ENCODE data around the gene DYRK1A.

DYRK1A gene

DNA sequence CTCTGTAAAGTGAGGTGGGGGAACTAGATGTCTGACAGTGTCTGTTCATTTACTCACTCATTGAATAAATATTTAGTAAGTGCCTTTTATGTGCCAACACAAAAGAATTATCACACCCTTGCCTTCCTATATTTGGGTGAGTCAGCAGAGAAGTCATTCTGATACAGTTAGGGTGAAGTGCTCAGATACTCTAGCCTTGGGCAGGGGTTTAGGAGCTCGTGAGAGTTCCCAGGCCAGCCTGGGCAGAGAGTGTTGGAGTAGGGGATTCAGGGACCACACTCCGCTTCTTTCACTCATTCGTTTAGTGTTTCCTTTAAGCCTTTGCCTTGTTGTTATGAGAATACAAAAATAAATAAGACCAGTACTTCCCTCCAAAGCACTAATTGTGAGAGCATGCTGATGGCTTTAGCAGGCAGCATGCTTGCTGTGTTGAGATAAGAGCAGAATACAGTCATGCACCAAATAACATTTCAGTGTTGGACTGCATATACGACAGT, 83.9 kb downstream of the DYRK1A start:
- no peak for DNase-seq

- no peak for DNase-seq
Observed at GRCh38 chr21:37451446-37451845, 84.9 kb downstream of the DYRK1A start.

GRCh38 chr21:37452227-37452626, 85.7 kb downstream of the DYRK1A start:
- DNase-seq = no peak

GRCh38 chr21:37453350-37453749, 86.8 kb downstream of the DYRK1A start:
- DNase-seq = no peak

- no peak for DNase-seq
Observed at GRCh38 chr21:37454869-37455503, 88.4 kb downstream of the DYRK1A start.

- DNase-seq = no peak
Observed at GRCh38 chr21:37455504-37455911, 88.9 kb downstream of the DYRK1A start.

GRCh38 chr21:37458669-37459276, 92.2 kb downstream of the DYRK1A start:
- DNase-seq = no peak

- no peak for DNase-seq
Observed at GRCh38 chr21:37459575-37459974, 93.0 kb downstream of the DYRK1A start.

DNA sequence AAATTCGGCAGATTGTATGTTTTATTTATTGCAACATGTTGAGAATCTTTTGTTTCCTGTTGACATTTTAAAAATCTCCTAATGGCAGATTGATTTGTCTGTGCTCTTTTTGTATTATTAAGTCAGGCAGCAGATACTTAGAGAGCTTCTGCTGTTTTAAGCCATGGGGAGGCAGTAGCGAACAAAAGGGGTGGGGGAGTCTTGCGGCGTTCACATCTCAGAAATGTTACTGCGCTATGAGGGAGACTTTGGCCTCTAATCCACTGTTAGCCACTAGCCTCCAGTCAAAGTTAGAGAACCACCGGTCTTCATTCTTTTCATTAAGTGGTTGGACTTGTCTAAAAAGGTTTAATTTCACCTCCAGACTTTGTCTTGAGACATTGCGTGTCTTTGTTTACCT, 93.6 kb downstream of the DYRK1A start:
- DNase-seq = no peak

GRCh38 chr21:37461479-37461878, 94.9 kb downstream of the DYRK1A start:
- DNase-seq = no peak

- no peak for DNase-seq
Observed at GRCh38 chr21:37462087-37462861, 95.7 kb downstream of the DYRK1A start.

DNA sequence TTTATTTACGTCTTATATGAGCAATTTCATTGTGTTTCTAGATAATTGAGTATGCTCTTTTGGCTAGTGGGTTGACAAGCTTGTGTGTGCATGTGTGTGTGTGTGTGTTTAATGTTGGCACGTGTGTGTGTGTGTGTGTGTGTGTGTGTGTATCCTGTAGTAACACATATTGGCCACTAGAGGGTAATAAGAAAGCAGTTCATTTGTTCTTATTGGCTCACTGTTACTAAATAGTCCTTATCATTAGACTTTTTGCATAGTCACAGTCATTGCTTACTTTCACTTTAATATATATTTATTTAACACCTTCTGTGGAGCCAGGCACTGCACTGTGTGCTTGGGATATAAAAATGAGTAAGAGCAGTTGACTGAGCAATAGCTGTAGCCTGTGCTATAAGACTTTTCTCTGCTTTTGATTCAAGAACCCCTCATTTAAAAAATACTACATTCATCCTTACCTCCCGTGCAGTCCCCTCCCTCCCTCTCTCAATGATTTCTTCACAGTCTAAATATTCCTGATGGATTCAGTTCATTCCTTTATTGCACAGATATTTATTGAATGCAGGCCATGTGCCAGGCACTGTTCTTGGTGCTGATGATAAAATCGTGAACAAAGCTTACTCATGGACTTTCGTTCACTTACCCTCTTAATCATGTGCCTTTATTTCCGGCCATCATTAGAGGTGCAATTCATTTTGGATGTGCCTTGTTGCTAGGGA, 96.7 kb downstream of the DYRK1A start:
- no peak for DNase-seq

DNA sequence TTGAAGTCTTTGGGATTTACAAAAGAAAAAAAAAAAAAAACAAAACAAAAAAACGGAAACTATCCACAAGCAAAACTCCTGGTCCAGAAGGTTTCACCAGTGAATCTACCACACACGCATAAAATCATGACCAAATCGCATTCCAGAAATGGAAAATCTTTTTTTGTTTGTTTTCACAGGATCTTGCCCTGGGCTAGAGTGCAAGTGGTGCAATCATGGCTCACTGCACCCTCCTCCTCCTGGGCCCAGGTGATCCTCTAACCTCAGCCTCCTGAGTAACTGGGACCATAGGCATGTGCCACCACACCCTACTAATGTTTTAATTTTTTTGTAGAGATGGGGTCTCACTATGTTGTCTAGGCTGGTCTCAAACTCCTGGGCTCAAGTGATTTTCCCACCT, 100.5 kb downstream of the DYRK1A start:
- DNase-seq = no peak

- no peak for DNase-seq
Observed at GRCh38 chr21:37468909-37469308, 102.3 kb downstream of the DYRK1A start.

DNA sequence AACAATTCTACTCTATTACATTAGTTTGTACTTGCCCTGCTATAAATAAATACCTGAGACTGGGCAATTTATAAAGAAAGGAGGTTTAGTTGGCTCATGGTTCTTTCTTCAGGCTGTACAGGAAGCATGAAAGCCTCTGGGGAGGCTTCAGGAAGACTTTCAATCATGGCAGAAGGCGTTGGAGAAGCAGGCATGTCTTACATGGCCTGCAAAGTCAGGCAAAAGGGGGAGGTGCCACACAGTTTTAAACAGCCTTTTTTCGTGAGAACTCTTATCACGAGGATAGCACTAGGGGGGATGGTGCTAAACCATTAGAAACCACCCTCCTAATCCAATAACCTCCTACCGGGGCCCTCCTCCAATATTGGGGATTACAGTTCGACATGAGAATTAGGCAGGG, 102.9 kb downstream of the DYRK1A start:
- no peak for DNase-seq

DNA sequence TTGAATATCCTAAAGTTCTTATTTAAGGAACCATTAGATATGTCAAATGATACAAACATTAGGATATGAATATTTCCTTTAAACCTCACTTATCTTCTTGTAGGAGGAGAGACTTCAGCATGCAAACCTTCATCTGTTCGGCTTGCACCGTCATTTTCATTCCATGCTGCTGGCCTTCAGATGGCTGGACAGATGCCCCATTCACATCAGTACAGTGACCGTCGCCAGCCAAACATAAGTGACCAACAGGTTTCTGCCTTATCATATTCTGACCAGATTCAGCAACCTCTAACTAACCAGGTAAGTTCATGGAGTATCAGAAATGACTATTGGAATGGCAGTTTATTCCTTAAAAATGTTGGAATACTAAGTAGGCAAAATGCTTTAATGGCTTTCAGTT, 106.0 kb downstream of the DYRK1A start:
- DNase-seq = no peak

DNA sequence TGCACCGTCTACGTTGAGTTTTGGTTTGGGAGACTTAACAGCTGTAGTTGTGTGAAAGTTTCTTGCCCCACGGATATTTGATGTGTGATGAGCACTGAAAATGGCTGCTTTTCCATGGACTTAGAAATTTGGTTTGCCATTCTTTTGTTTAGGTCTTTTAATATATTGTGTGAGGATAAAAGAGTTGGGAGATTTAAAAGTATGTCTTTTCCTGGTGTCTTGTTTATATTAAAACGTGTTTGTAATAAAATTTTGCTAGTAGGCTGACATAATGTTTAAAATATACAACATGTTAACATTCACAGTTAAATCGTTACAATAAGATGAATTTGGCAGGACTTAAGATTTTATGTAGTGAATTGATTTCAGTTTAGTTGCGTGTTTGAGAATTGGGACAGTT, 106.9 kb downstream of the DYRK1A start:
- DNase-seq = no peak

GRCh38 chr21:37474342-37474741, 107.8 kb downstream of the DYRK1A start:
- DNase-seq = no peak

DNA sequence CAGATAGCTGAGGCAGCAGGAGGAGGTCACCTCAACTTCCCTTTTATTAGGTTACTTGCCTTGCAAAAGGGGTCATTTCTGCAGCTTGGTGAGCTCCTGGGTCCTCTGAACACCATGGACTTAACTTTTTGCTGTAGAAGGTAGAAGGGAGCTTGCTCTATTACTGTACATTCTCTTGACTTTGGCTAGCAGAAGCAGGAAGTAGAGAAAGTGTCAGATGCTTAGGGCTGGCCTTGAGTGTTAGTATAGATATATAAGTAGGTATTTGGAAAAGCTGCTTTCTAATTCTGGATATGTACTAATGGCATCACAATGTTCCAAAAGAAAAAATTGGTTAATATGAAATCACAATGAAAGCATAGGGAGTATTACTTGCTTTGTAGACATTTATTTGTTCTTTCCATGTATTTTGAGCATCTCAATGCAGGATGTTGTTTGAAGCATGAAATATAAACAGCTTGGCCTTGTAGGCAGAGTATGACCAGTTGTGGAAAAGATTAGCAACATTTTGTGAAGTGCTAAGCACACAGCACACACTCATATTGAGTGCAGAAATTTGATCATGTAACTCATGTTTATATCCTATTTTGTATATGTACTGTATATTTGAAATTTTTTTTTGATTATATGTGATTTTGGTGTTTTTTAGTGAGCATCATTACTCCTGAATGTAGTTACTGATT, 108.8 kb downstream of the DYRK1A start:
- no peak for DNase-seq

DNA sequence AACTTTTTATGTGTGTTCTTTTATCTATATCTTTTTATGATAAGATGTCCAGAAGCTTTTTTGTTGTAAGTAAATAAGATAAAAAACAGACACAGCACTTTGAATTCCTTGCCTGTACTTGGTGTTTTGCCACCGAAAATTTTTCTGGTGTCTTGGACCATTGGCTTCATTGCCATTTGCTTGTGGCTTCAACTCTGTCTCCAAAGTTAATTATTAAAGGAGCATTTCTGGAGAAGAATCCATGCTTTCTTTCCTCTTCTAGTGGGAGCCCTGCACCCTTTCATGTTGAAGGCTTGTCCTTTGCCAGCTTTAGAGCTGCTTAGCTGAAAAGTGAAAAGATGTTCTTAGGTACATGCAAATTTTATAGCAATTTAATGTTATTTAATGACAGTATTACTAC, 112.2 kb downstream of the DYRK1A start:
- DNase-seq = no peak

DNA sequence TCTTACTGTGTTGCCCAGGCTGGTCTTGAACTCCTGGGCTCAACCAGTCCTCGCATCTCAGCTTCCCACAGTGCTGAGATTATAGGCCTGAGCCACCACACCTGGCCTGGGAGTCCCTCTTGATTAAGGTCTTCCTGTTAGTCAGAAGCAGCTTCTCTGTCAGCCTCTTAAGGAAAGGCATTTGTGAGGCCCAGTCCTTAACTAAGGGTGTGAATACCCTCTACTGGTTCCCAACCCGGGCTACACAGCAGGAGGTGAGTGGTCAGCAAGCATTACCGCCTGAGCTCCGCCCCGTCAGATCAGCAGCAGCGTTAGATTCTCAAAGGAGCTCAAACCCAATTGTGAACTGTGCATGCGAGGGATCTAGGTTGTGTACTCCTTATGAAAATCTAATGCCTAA, 117.2 kb downstream of the DYRK1A start:
- DNase-seq = no peak

DNA sequence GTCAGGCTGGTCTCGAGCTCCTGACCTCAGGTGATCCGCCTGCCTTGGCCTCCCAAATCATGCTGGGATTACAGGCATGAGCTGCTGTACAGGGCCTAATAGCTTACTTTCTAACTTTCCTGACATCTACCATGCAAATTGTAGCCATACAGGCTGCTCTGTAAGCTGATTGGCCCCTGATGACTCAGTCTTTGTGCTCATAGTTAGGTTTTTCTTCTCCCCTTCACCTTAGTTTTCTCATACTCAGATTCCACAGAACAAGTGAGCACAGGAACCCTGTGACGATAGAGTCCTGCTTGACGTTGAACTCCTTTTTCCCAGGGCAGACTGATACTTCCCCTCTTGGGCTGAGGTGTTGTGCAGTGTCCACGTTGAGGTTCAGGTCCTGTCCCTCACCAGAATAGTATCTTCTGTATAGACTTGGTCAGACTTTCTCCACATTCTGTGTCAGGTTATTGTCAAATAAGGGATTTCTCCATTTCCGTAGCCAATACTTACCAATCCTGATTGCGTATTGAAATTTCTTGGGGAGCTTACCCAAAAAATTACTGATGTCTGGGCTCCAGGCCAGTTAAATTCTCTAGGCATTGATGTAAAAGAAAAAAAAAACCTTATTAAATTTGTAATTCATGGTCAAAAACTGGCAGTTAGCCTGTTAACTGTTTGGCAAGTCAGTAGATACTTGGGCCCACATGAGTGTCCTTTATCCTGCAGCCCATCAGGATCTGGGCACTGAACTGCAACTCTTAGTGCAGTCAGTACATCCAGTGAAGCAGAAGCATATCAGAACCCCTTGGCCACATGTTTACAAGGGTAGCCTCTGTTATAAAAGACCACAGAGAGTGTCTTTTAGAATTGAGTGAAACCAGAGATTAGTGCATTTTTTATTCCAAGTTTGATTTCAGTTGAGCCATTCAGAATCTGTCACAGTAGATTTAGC, 118.2 kb downstream of the DYRK1A start:
- no peak for DNase-seq
